Measurements from ENCODE around the gene DDX39B.

Gene DDX39B

DNA sequence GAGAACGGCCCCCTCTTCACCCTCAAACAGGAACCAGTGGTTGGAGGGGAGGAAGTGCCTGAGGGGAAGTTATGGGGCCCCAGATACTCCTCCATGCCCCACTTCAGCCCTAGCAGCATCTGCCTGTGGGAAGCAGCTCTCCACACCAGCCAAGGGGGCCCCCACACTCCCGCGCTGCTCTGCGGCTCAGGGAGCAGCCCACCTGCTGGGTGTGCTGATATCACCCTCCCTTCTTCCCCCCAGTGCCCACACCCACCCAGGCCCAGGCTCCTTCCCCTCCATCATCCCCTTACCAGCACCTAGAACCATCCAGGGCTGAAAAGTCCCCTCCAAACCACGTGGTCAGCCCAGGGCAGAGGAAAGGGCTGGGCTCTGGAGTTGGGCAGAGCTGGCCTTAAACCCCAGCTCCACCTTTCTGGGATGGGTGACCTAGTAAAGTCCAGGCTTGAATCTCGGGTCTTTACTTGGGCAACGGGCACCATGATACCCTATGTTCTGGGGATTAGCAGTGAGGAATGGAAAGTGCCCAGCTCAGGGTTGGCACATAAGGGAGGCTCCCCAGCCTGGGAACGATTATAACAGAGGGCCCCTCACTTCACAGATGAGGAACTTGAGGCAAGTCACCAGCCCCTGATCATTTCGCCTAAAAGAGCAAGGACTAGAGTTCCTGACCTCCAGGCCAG lies 44.9 kb upstream of the DDX39B start:
- H3K4me2 ChIP-seq = no peak overlapping the region
- peaks cover 5% of the 10 kb centered on the region; the same call in 1 of the 2 replicates for H3K27me3 ChIP-seq (ENCODE audit: insufficient read depth, low read depth)
- H3K79me2 ChIP-seq (ENCODE audit: insufficient read depth, low read depth) = no peaks in the 10 kb centered on the region
- no peaks in the 10 kb centered on the region for H3K36me3 ChIP-seq (ENCODE audit: insufficient read depth)
- H3K9ac ChIP-seq = no peak overlapping the region
- TF ChIP-seq, protein P1, sequence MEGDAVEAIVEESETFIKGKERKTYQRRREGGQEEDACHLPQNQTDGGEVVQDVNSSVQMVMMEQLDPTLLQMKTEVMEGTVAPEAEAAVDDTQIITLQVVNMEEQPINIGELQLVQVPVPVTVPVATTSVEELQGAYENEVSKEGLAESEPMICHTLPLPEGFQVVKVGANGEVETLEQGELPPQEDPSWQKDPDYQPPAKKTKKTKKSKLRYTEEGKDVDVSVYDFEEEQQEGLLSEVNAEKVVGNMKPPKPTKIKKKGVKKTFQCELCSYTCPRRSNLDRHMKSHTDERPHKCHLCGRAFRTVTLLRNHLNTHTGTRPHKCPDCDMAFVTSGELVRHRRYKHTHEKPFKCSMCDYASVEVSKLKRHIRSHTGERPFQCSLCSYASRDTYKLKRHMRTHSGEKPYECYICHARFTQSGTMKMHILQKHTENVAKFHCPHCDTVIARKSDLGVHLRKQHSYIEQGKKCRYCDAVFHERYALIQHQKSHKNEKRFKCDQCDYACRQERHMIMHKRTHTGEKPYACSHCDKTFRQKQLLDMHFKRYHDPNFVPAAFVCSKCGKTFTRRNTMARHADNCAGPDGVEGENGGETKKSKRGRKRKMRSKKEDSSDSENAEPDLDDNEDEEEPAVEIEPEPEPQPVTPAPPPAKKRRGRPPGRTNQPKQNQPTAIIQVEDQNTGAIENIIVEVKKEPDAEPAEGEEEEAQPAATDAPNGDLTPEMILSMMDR (conservative IDR thresholded peaks at IDR 0.05; ENCODE audit: low read depth, low read length) = no peak
- H3K4me3 ChIP-seq (IDR thresholded peaks at IDR 0.05; ENCODE audit: insufficient read depth, low read depth, low read length) = no peak overlapping the region
- H2AFZ ChIP-seq (ENCODE audit: low read depth) = no peak overlapping the region
- no peaks in the 10 kb centered on the region for H4K20me1 ChIP-seq (ENCODE audit: insufficient read depth)
- no peak overlapping the region for H3K27ac ChIP-seq
- peaks cover 20% of the 10 kb centered on the region for H3K4me1 ChIP-seq (ENCODE audit: low read depth, poor library complexity, severe bottlenecking)

DNA sequence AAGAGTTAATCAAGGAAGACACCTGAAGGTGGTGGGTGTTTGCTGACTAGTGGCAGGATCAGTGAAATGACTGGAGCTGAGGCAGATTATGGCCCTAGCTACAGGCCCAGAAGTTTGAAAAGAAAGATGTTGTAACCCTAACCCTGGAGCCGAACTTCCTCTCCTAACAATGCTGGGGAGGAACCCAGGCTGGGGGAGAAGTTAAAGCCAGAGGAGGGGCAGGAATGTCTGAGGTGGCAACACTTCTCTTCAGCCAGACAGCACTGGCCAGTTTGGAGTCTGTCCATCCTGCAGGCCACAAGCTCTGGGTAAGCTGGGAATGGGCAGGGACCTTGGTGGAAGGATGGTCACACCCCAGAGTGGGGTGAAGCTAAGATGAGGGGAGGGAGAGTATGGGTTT lies 44.2 kb upstream of the DDX39B start, which contains the start of gene LST1:
TSS of gene LST1 (plus strand) at position 270 of the 400 bp plus-strand sequence. CDS start 1,023 bp downstream, outside the sequence.
- no peak within 1 kb of the TSS for H3K4me2 ChIP-seq
- H3K27me3 ChIP-seq (ENCODE audit: insufficient read depth, low read depth) = peaks cover 10% of the 10 kb centered on the region
- no peaks in the 10 kb centered on the region for H4K20me1 ChIP-seq (ENCODE audit: insufficient read depth)
- no peak within 1 kb of the TSS for H3K9ac ChIP-seq
- H3K27ac ChIP-seq = no peak within 1 kb of the TSS
- no peaks in the 10 kb centered on the region for H3K36me3 ChIP-seq (ENCODE audit: insufficient read depth)
- H2AFZ ChIP-seq (ENCODE audit: low read depth) = no peak within 1 kb of the TSS
- no peak within 1 kb of the TSS for H3K4me3 ChIP-seq (IDR thresholded peaks at IDR 0.05; ENCODE audit: insufficient read depth, low read depth, low read length)
- H3K4me1 ChIP-seq (ENCODE audit: low read depth, poor library complexity, severe bottlenecking) = peaks cover 28% of the 10 kb centered on the region
- TF ChIP-seq, protein P1 (conservative IDR thresholded peaks at IDR 0.05; ENCODE audit: low read depth, low read length) = no peak
- H3K79me2 ChIP-seq (ENCODE audit: insufficient read depth, low read depth) = no peaks in the 10 kb centered on the region

DNA sequence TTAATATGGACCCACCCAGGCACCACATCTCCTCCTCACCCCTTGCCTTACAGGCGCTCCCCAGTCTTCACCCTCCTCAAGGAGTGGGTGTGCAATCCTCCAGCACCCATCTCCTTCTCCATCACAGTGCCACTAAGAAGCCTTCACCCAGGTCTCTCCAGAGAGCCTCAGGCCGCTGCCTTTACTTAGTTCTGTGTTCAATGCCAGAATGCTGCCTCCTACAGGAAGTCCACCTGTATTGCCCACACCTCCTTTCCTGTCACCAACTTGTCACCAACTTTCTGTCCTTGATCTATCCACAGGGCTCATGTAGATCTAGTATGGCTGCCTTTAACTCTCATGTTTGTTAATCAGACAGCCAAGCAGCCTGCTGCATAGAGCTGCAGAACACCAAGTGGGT lies 43.7 kb upstream of the DDX39B start:
- H3K79me2 ChIP-seq (ENCODE audit: insufficient read depth, low read depth) = no peaks in the 10 kb centered on the region
- H3K27ac ChIP-seq = no peak overlapping the region
- H4K20me1 ChIP-seq (ENCODE audit: insufficient read depth) = no peaks in the 10 kb centered on the region
- H3K4me1 ChIP-seq (ENCODE audit: low read depth, poor library complexity, severe bottlenecking) = peaks cover 32% of the 10 kb centered on the region
- H3K9ac ChIP-seq = no peak overlapping the region
- H3K4me3 ChIP-seq (IDR thresholded peaks at IDR 0.05; ENCODE audit: insufficient read depth, low read depth, low read length) = no peak overlapping the region
- peaks cover 11% of the 10 kb centered on the region for H3K27me3 ChIP-seq (ENCODE audit: insufficient read depth, low read depth)
- TF ChIP-seq, protein P1 (conservative IDR thresholded peaks at IDR 0.05; ENCODE audit: low read depth, low read length) = peak; percentile 68
- no peak overlapping the region for H2AFZ ChIP-seq (ENCODE audit: low read depth)
- no peak overlapping the region for H3K4me2 ChIP-seq
- H3K36me3 ChIP-seq (ENCODE audit: insufficient read depth) = no peaks in the 10 kb centered on the region

DNA sequence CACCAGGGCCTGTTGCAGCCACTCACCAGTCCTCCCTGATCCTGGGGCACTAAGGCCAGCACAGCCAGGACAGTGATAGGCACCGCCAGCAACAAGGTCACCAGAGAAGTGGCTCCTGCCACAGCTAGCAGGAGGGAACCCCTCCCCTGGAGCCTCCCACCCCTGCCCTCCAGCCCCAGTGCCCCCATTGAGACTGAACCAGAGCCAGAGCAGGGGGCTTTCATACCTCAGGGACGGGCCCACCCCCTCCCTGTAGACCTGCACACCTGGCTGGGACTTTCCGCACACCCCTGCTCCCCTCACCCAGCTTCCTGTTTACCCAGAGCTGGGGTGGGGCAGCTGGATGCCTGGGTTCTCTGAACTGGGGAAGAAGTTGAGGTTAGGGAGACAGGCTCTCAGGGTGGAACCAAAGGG lies 40.4 kb upstream of the DDX39B start, which contains the start of gene LTB:
TSS of gene LTB (minus strand) at position 195 of the 414 bp plus-strand sequence. CDS start at position 188, 7 bp downstream.
- Histone ChIP-seq H4K20me1 (ENCODE audit: insufficient read depth) (no peaks in the 10 kb centered on the region), H3K4me2 (peak within 1 kb of the TSS; percentile 84; the same call in 1 of the 2 replicates), H3K27me3 (ENCODE audit: insufficient read depth, low read depth) (peaks cover 33% of the 10 kb centered on the region), H3K4me1 (ENCODE audit: low read depth, poor library complexity, severe bottlenecking) (peaks cover 25% of the 10 kb centered on the region), H3K79me2 (ENCODE audit: insufficient read depth, low read depth) (no peaks in the 10 kb centered on the region), H3K4me3 (IDR thresholded peaks at IDR 0.05; ENCODE audit: insufficient read depth, low read depth, low read length) (no peak within 1 kb of the TSS), H3K9ac (no peak within 1 kb of the TSS), H3K36me3 (ENCODE audit: insufficient read depth) (no peaks in the 10 kb centered on the region), H2AFZ (ENCODE audit: low read depth) (peak within 1 kb of the TSS; percentile 96), H3K27ac (no peak within 1 kb of the TSS)
- TF ChIP-seq, protein P1 (conservative IDR thresholded peaks at IDR 0.05; ENCODE audit: low read depth, low read length) = no peak
